Fibroblast of mammary gland (primary cell): ENCODE results near the gene FNDC1.

ENCODE experiments used
- DNase-seq: peaks from one replicate; pipeline ENCODE4 v3.0.0-alpha.2; 2010; ENCODE audit warnings: low read depth
- H3K4me3 ChIP-seq: 2 replicates; pipeline ENCODE4 v1.5.1; 2011; ENCODE audit warnings: low read depth, mild to moderate bottlenecking, low read length, moderate library complexity; ENCODE audit not compliant: control insufficient read depth
- CTCF ChIP-seq: conservative IDR thresholded peaks from 2 replicates; pipeline ENCODE4 v1.5.1; 2011; ENCODE audit warnings: low read depth, low read length, inconsistent platforms; ENCODE audit not compliant: control insufficient read depth, insufficient read depth

The FNDC1 gene

GRCh38 chr6:159137676-159138075 lies 31.5 kb upstream of the FNDC1 start:
- no peak overlapping the region for H3K4me3 ChIP-seq
- no peak for TF ChIP-seq CTCF

GRCh38 chr6:159142531-159142930 lies 26.7 kb upstream of the FNDC1 start:
- TF ChIP-seq CTCF: no peak
- no peak for DNase-seq
- no peak overlapping the region for H3K4me3 ChIP-seq

More at GRCh38 chr6:159137676-159138075, 31.5 kb upstream of the FNDC1 start:
- no peak for DNase-seq

- no peak for DNase-seq
These were observed 20.6 kb upstream of the FNDC1 start for GRCh38 chr6:159148641-159149040.

GRCh38 chr6:159149641-159150040 lies 19.6 kb upstream of the FNDC1 start:
- DNase-seq: no peak
- TF ChIP-seq CTCF: no peak
- H3K4me3 ChIP-seq: no peak overlapping the region

More at GRCh38 chr6:159148641-159149040, 20.6 kb upstream of the FNDC1 start:
- H3K4me3 ChIP-seq: no peak overlapping the region
- TF ChIP-seq CTCF: no peak

GRCh38 chr6:159151266-159151855 lies 17.8 kb upstream of the FNDC1 start:
- TF ChIP-seq CTCF: peak; percentile 85
- DNase-seq: peak; percentile 58
- H3K4me3 ChIP-seq: no peak overlapping the region

- TF ChIP-seq CTCF: no peak
- DNase-seq: no peak
- no peak overlapping the region for H3K4me3 ChIP-seq
These were observed 17.2 kb upstream of the FNDC1 start for GRCh38 chr6:159152041-159152440.

- H3K4me3 ChIP-seq: no peak overlapping the region
- TF ChIP-seq CTCF: no peak
- no peak for DNase-seq
These were observed 16.4 kb upstream of the FNDC1 start for GRCh38 chr6:159152782-159153181.
